K562 (cell line): ENCODE results near the gene RET.

Source experiments
- EP300 ChIP-seq: IDR thresholded peaks from 2 replicates; pipeline ENCODE4 v1.6.1; 2012; ENCODE audit warnings: low read length, improper control_type of control experiment
- ESRRA ChIP-seq: fragments of 450-650 bp; IDR thresholded peaks from 2 replicates; pipeline ENCODE4 v1.6.1; 2014; ENCODE audit warnings: low read depth, mild to moderate bottlenecking, moderate library complexity, borderline replicate concordance
- GTF2F1 ChIP-seq: IDR thresholded peaks from 2 replicates; pipeline ENCODE4 v1.6.1; 2011; ENCODE audit warnings: low read depth, low read length, improper control_type of control experiment
- POLR2A ChIP-seq: fragments of 450-650 bp; conservative IDR thresholded peaks from 2 replicates; pipeline ENCODE4 v1.6.1; 2016
- POU5F1 ChIP-seq: fragments of 150-350 bp; IDR thresholded peaks from 2 replicates; pipeline ENCODE4 v1.6.1; 2014; ENCODE audit warnings: borderline replicate concordance, low read length, low read depth, mild to moderate bottlenecking; ENCODE audit not compliant: partially characterized antibody
- RB1 ChIP-seq: fragments of 450-650 bp; IDR thresholded peaks from 2 replicates; pipeline ENCODE4 v1.6.1; 2017; ENCODE audit warnings: low read depth, mild to moderate bottlenecking
- RFX5 ChIP-seq: IDR thresholded peaks from 2 replicates; pipeline ENCODE4 v1.6.1; 2011; ENCODE audit warnings: low read depth, mild to moderate bottlenecking, improper control_type of control experiment, low read length
- TF ChIP-seq, protein P1 (sequence below): fragments of 450-650 bp; formaldehyde crosslinking; IDR thresholded peaks from 2 replicates; pipeline ENCODE4 v1.4.0; 2020; ENCODE audit warnings: mild to moderate bottlenecking, moderate library complexity
- TF ChIP-seq, protein P2 (sequence below): fragments of 450-650 bp; formaldehyde crosslinking; IDR thresholded peaks from 2 replicates; pipeline ENCODE4 v1.4.0; 2020; ENCODE audit warnings: mild to moderate bottlenecking, moderate library complexity
- TF ChIP-seq, protein P3 (sequence below), 3 experiments: IDR thresholded peaks in 2 of 3; conservative IDR thresholded peaks in 1 of 3; 2 replicates each; pipeline ENCODE4 v1.5.1; 2011 to 2012; ENCODE audit warnings: low read length in 3 of 3, mild to moderate bottlenecking in 3 of 3, control low read depth in 2 of 3, improper control_type of control experiment in 1 of 3, inconsistent platforms in 1 of 3, low read depth in 1 of 3, mixed read lengths in 1 of 3, moderate library complexity in 1 of 3; ENCODE audit not compliant: insufficient read depth in 2 of 3
- TF ChIP-seq, protein P4 (sequence below): sonication (generic); formaldehyde crosslinking; IDR thresholded peaks from 2 replicates; pipeline ENCODE4 v1.8.1; 2023; ENCODE audit warnings: mild to moderate bottlenecking, missing genetic modification reagents

DNA sequence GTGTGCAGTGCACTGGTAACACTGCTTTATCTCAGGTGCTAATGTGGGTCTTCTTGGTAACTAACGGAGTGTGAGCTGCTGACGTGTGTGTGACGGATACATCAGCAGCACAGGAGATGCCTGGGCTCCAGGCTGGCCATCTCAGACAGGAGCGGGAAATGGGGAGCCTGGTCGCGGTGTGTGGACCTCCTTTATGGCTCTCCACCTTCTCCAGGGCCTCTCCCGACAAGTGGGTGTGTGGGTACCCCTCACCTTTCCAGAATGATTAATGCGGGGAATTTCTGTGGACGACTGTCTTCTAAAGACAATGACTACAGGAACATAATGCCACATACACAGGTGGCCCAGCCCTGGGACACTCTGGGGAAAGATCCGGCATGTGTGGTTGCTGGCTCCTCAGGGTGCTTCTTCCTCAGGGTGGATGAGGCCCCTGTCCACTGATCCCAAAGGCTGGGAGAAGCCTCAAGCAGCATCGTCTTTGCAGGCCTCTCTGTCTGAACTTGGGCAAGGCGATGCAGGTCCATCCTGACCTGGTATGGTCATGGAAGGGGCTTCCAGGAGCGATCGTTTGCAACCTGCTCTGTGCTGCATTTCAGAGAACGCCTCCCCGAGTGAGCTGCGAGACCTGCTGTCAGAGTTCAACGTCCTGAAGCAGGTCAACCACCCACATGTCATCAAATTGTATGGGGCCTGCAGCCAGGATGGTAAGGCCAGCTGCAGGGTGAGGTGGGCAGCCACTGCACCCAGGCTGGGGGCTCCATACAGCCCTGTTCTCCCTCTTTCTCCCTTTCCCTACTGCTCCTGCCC, 41.1 kb downstream of the RET start:
- TF ChIP-seq, protein P1, sequence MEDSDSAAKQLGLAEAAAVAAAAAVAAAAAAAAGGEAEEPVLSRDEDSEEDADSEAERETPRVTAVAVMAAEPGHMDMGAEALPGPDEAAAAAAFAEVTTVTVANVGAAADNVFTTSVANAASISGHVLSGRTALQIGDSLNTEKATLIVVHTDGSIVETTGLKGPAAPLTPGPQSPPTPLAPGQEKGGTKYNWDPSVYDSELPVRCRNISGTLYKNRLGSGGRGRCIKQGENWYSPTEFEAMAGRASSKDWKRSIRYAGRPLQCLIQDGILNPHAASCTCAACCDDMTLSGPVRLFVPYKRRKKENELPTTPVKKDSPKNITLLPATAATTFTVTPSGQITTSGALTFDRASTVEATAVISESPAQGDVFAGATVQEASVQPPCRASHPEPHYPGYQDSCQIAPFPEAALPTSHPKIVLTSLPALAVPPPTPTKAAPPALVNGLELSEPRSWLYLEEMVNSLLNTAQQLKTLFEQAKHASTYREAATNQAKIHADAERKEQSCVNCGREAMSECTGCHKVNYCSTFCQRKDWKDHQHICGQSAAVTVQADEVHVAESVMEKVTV = no peak
- TF ChIP-seq POLR2A = no peak
- no peak for TF ChIP-seq RFX5
- TF ChIP-seq, protein P2, sequence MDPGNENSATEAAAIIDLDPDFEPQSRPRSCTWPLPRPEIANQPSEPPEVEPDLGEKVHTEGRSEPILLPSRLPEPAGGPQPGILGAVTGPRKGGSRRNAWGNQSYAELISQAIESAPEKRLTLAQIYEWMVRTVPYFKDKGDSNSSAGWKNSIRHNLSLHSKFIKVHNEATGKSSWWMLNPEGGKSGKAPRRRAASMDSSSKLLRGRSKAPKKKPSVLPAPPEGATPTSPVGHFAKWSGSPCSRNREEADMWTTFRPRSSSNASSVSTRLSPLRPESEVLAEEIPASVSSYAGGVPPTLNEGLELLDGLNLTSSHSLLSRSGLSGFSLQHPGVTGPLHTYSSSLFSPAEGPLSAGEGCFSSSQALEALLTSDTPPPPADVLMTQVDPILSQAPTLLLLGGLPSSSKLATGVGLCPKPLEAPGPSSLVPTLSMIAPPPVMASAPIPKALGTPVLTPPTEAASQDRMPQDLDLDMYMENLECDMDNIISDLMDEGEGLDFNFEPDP = no peak
- TF ChIP-seq, protein P3, sequence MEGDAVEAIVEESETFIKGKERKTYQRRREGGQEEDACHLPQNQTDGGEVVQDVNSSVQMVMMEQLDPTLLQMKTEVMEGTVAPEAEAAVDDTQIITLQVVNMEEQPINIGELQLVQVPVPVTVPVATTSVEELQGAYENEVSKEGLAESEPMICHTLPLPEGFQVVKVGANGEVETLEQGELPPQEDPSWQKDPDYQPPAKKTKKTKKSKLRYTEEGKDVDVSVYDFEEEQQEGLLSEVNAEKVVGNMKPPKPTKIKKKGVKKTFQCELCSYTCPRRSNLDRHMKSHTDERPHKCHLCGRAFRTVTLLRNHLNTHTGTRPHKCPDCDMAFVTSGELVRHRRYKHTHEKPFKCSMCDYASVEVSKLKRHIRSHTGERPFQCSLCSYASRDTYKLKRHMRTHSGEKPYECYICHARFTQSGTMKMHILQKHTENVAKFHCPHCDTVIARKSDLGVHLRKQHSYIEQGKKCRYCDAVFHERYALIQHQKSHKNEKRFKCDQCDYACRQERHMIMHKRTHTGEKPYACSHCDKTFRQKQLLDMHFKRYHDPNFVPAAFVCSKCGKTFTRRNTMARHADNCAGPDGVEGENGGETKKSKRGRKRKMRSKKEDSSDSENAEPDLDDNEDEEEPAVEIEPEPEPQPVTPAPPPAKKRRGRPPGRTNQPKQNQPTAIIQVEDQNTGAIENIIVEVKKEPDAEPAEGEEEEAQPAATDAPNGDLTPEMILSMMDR (IDR thresholded peaks at IDR 0.05 in 2 of 3, conservative IDR thresholded peaks at IDR 0.05 in 1 of 3; ENCODE audit: insufficient read depth in 2 of 3, low read depth in 1 of 3, low read length in 3 of 3) = no peak
- TF ChIP-seq POU5F1 = no peak
- TF ChIP-seq EP300 = no peak
- no peak for TF ChIP-seq ESRRA
- TF ChIP-seq, protein P4, sequence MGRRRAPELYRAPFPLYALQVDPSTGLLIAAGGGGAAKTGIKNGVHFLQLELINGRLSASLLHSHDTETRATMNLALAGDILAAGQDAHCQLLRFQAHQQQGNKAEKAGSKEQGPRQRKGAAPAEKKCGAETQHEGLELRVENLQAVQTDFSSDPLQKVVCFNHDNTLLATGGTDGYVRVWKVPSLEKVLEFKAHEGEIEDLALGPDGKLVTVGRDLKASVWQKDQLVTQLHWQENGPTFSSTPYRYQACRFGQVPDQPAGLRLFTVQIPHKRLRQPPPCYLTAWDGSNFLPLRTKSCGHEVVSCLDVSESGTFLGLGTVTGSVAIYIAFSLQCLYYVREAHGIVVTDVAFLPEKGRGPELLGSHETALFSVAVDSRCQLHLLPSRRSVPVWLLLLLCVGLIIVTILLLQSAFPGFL (CRISPR knock-in tag) = no peak
- no peak for TF ChIP-seq RB1
- TF ChIP-seq GTF2F1 = no peak
